Measurements from ENCODE around the gene RNF32.

- TF ChIP-seq CTCF (optimal IDR thresholded peaks at IDR 0.05 in 1 of 3, IDR thresholded peaks at IDR 0.05 in 1 of 3, conservative IDR thresholded peaks at IDR 0.05 in 1 of 3; ENCODE audit: extremely low read depth in 1 of 3, insufficient read depth in 2 of 3, low read length in 3 of 3) (no peak), EZH2 (IDR thresholded peaks at IDR 0.05; ENCODE audit: low read length) (no peak)
These were observed 36.9 kb downstream of the RNF32 start for GRCh38 chr7:156677374-156678054.
